K562 (cell line): Measurements from ENCODE around the gene MRPL55. TPM values are rescaled to one million over a fixed set of nuclear protein-coding genes. Genes with fewer than 3 reads are reported as not detected.

Experiments
- AFF4 ChIP-seq: sonication (generic); formaldehyde crosslinking; IDR thresholded peaks from 2 replicates; pipeline ENCODE4 v1.8.0; 2023; ENCODE audit warnings: mild to moderate bottlenecking, missing genetic modification reagents
- CC2D1A ChIP-seq: fragments of 450-650 bp; IDR thresholded peaks from 2 replicates; pipeline ENCODE4 v1.6.1; 2017; ENCODE audit warnings: mild to moderate bottlenecking
- CLOCK ChIP-seq: fragments of 250-450 bp; sonication (Bioruptor Pico); IDR thresholded peaks from 2 replicates; pipeline ENCODE4 v1.4.0; 2020; ENCODE audit warnings: mild to moderate bottlenecking, moderate library complexity, borderline replicate concordance
- IFI16 ChIP-seq: fragments of 250-450 bp; sonication (Bioruptor Pico); IDR thresholded peaks from 2 replicates; pipeline ENCODE4 v2.1.2; 2022; ENCODE audit warnings: mild to moderate bottlenecking, inconsistent platforms
- JUNB ChIP-seq: fragments of 450-650 bp; formaldehyde crosslinking; conservative IDR thresholded peaks from 2 replicates; pipeline ENCODE4 v1.4.0; 2020; ENCODE audit warnings: mild to moderate bottlenecking
- SETDB1 ChIP-seq: IDR thresholded peaks from one replicate; pipeline ENCODE4 v1.6.1; 2012; ENCODE audit warnings: low read length, control low read depth, inconsistent platforms
- TARDBP ChIP-seq: fragments of 450-650 bp; IDR thresholded peaks from 2 replicates; pipeline ENCODE4 v1.6.1; 2016
- TSHZ1 ChIP-seq: fragments of 250-450 bp; sonication (Bioruptor Pico); IDR thresholded peaks from 2 replicates; pipeline ENCODE4 v1.4.0; 2020; ENCODE audit warnings: mild to moderate bottlenecking, moderate library complexity
- polyA plus RNA-seq, 8 experiments: library from polyadenylated mRNA; depleted of rRNA in 4 of 8; stranded (reverse) in 5 of 8; unstranded in 3 of 8; fragments of >200 nt; fragmentation: Nextera tagmentation in 2 of 8; fragmentation: Illumina TruSeq in 1 of 8; extraction: Ambion mirVana in 2 of 8; extraction: Trizol in 1 of 8; gene quantifications; 2 replicates each; pipeline versions ENCODE4 v1.2.1 to v1.2.3, GENCODE V29; 2011 to 2014; ENCODE audit warnings: inconsistent platforms in 1 of 8, missing spikeins in 1 of 8
- total RNA-seq, 7 experiments: library from RNA; depleted of rRNA in 6 of 7; stranded (reverse); fragments of >200 nt in 6 of 7; fragmentation: Illumina TruSeq in 2 of 7; extraction: Trizol in 2 of 7; gene quantifications; 2 replicates each; pipeline versions ENCODE4 v1.2.1 to v1.2.3, GENCODE V29; 2011 to 2021; ENCODE audit warnings: low replicate concordance in 1 of 7
- TF ChIP-seq, protein P1 (sequence below): sonication (generic); formaldehyde crosslinking; IDR thresholded peaks from 2 replicates; pipeline ENCODE4 v1.8.0; 2022; ENCODE audit warnings: mild to moderate bottlenecking, missing genetic modification reagents
- TF ChIP-seq, protein P2 (sequence below): sonication (generic); formaldehyde crosslinking; IDR thresholded peaks from 2 replicates; pipeline ENCODE4 v1.4.0; 2020; ENCODE audit warnings: mild to moderate bottlenecking, missing genetic modification reagents
- TF ChIP-seq, protein P3 (sequence below): fragments of 250-450 bp; sonication (Bioruptor Pico); IDR thresholded peaks from 2 replicates; pipeline ENCODE4 v1.8.0; 2021; ENCODE audit warnings: mild to moderate bottlenecking, moderate library complexity

MRPL55 gene
- total and polyA plus RNA-seq, 9 of the 15 experiments (the other 6 are each of a cell fraction or from before 2014, with no cell fraction given) = 34.9 to 228 (median 81.0) TPM

DNA sequence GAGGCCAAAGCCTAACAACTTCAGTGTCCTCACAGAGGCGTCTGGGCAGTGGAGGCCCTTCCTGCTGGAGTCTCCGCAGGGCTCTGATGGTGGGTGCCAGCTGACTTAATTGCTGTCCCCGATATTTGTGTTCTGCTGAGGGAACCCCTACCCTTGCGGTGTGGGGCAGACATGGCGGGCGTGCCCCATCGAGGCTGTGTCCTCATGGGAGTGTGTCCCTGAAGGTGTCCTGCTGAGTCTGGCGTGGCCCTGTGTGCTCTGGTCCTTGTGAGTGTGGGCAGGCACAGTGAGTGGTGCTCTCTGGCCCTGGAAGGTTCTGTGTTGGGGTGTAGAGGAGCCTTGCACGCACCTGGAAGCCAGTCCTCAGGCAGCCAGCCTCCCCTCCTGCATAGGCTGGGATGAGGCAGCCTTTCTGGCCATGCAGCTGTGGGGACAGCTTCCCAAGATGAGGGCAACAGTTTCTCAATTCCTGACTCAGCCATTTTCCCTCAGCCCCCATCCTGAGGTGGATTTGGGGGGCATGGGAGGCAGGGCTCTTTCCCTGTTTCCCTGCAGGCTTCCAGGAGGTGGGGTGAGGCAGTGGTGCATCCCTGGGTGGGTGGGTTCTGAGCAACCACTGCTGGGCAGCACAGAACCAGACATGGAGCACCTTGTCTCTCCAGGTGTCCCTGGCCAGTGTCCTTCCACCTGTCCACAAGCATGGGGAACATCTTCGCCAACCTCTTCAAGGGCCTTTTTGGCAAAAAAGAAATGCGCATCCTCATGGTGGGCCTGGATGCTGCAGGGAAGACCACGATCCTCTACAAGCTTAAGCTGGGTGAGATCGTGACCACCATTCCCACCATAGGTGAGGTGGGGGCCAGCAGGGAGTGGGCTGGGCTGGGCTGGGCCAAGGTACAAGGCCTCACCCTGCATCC, 12.4 kb downstream of the MRPL55 start (continued):
- no peak for TF ChIP-seq CLOCK (CRISPR knock-in tag)
- TF ChIP-seq, protein P1, sequence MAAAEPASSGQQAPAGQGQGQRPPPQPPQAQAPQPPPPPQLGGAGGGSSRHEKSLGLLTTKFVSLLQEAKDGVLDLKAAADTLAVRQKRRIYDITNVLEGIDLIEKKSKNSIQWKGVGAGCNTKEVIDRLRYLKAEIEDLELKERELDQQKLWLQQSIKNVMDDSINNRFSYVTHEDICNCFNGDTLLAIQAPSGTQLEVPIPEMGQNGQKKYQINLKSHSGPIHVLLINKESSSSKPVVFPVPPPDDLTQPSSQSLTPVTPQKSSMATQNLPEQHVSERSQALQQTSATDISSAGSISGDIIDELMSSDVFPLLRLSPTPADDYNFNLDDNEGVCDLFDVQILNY (CRISPR knock-in tag) = no peak
- TF ChIP-seq CC2D1A = no peak
- TF ChIP-seq JUNB (CRISPR knock-in tag) = no peak
- no peak for TF ChIP-seq SETDB1
- TF ChIP-seq IFI16 = no peak
- TF ChIP-seq, protein P2, sequence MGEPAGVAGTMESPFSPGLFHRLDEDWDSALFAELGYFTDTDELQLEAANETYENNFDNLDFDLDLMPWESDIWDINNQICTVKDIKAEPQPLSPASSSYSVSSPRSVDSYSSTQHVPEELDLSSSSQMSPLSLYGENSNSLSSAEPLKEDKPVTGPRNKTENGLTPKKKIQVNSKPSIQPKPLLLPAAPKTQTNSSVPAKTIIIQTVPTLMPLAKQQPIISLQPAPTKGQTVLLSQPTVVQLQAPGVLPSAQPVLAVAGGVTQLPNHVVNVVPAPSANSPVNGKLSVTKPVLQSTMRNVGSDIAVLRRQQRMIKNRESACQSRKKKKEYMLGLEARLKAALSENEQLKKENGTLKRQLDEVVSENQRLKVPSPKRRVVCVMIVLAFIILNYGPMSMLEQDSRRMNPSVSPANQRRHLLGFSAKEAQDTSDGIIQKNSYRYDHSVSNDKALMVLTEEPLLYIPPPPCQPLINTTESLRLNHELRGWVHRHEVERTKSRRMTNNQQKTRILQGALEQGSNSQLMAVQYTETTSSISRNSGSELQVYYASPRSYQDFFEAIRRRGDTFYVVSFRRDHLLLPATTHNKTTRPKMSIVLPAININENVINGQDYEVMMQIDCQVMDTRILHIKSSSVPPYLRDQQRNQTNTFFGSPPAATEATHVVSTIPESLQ (CRISPR knock-in tag) = no peak
- TF ChIP-seq, protein P3, sequence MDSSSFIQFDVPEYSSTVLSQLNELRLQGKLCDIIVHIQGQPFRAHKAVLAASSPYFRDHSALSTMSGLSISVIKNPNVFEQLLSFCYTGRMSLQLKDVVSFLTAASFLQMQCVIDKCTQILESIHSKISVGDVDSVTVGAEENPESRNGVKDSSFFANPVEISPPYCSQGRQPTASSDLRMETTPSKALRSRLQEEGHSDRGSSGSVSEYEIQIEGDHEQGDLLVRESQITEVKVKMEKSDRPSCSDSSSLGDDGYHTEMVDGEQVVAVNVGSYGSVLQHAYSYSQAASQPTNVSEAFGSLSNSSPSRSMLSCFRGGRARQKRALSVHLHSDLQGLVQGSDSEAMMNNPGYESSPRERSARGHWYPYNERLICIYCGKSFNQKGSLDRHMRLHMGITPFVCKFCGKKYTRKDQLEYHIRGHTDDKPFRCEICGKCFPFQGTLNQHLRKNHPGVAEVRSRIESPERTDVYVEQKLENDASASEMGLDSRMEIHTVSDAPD (CRISPR knock-in tag) = no peak
- TF ChIP-seq AFF4 (CRISPR knock-in tag) = no peak
- TF ChIP-seq TSHZ1 (CRISPR knock-in tag) = no peak
- no peak for TF ChIP-seq TARDBP
